RWPE2 (cell line): ENCODE data around the gene ALAD.

Experiments
- ATAC-seq: fragments of 200-7000 bp; cut with Tn5 transposase; 3 replicates; pipeline ENCODE4 v1.9.1; 2021; ENCODE audit warnings: low read depth
- DNase-seq: peaks from one replicate; pipeline ENCODE4 v3.0.0-alpha.2; 2020; ENCODE audit warnings: low spot score
- H3K27ac ChIP-seq: fragments of 450-650 bp; 2 replicates; pipeline ENCODE4 v1.5.1; 2017; ENCODE audit warnings: mild to moderate bottlenecking; ENCODE audit not compliant: poor library complexity, severe bottlenecking
- H3K27me3 ChIP-seq: fragments of 250-450 bp; sonication (Bioruptor Pico); 2 replicates; pipeline ENCODE4 v1.5.1; 2021; ENCODE audit warnings: mild to moderate bottlenecking, moderate library complexity; ENCODE audit not compliant: insufficient read depth, poor library complexity, severe bottlenecking
- H3K36me3 ChIP-seq: fragments of 250-450 bp; sonication (Bioruptor Pico); 2 replicates; pipeline ENCODE4 v1.5.1; 2020; ENCODE audit warnings: low read depth, mild to moderate bottlenecking, moderate library complexity
- H3K4me1 ChIP-seq: fragments of 250-450 bp; sonication (Bioruptor Pico); 2 replicates; pipeline ENCODE4 v1.5.1; 2021; ENCODE audit warnings: mild to moderate bottlenecking, moderate library complexity; ENCODE audit not compliant: insufficient read depth, poor library complexity, severe bottlenecking
- H3K4me3 ChIP-seq: fragments of 250-450 bp; sonication (Bioruptor Pico); 2 replicates; pipeline ENCODE4 v1.5.1; 2021; ENCODE audit warnings: mild to moderate bottlenecking, moderate library complexity; ENCODE audit not compliant: severe bottlenecking
- H3K9me3 ChIP-seq: fragments of 250-450 bp; sonication (Bioruptor Pico); 2 replicates; pipeline ENCODE4 v1.5.1; 2021; ENCODE audit warnings: mild to moderate bottlenecking, moderate library complexity; ENCODE audit not compliant: severe bottlenecking
- CTCF ChIP-seq: fragments of 450-650 bp; IDR thresholded peaks from one replicate; pipeline ENCODE4 v1.5.1; 2017; ENCODE audit warnings: mild to moderate bottlenecking, moderate library complexity; ENCODE audit not compliant: poor library complexity, severe bottlenecking

ALAD gene

GRCh38 chr9:113345190-113345589 is 55.9 kb downstream of the ALAD start:
- no peak overlapping the region for H3K4me3 ChIP-seq
- H3K36me3 ChIP-seq: no peaks in the 10 kb centered on the region
- H3K9me3 ChIP-seq: no peaks in the 10 kb centered on the region
- no peak for TF ChIP-seq CTCF
- no peak for ATAC-seq
- no peak for DNase-seq
- H3K27ac ChIP-seq: no peak overlapping the region
- peaks cover 9% of the 10 kb centered on the region for H3K4me1 ChIP-seq
- peaks cover 10% of the 10 kb centered on the region for H3K27me3 ChIP-seq

GRCh38 chr9:113343732-113344231 is 57.3 kb downstream of the ALAD start:
- no peaks in the 10 kb centered on the region for H3K9me3 ChIP-seq
- H3K36me3 ChIP-seq: no peaks in the 10 kb centered on the region
- peaks cover 12% of the 10 kb centered on the region for H3K4me1 ChIP-seq
- no peak for TF ChIP-seq CTCF
- DNase-seq (no peak), ATAC-seq (no peak)
- H3K27ac ChIP-seq: no peak overlapping the region
- no peak overlapping the region for H3K4me3 ChIP-seq
- H3K27me3 ChIP-seq: peaks cover under 1% of the 10 kb centered on the region

GRCh38 chr9:113341712-113342410 is 59.2 kb downstream of the ALAD start:
- peaks cover 12% of the 10 kb centered on the region for H3K4me1 ChIP-seq
- H3K36me3 ChIP-seq: no peaks in the 10 kb centered on the region
- no peaks in the 10 kb centered on the region for H3K9me3 ChIP-seq
- peak overlapping the region; percentile 5 for H3K27ac ChIP-seq
- ATAC-seq (peak; percentile 62), DNase-seq (no peak)
- no peak overlapping the region for H3K4me3 ChIP-seq
- no peaks in the 10 kb centered on the region for H3K27me3 ChIP-seq
- no peak for TF ChIP-seq CTCF

- Histone ChIP-seq H3K27ac (peak within 1 kb of the TSS; percentile 12), H3K27me3 (no peaks in the 10 kb centered on the region), H3K36me3 (no peaks in the 10 kb centered on the region), H3K9me3 (no peaks in the 10 kb centered on the region), H3K4me1 (peaks cover 12% of the 10 kb centered on the region), H3K4me3 (peak within 1 kb of the TSS; percentile 60)
- DNase-seq (peak; percentile 81), ATAC-seq (peak; percentile 96)
- TF ChIP-seq CTCF: peak; percentile 10
Measured at GRCh38 chr9:113340011-113340699, 60.9 kb downstream of the ALAD start, which contains the start of gene WDR31. WDR31 (minus strand) TSS chr9:113340275; CDS start chr9:113332022, 8,253 bp downstream.
